ENCODE measurements around the gene CTSZ.
A peak's percentile ranks its signal among the peaks of the same experiment; 100 is the strongest.

The CTSZ gene

GRCh38 chr20:59032713-59033059, 25.6 kb upstream of the CTSZ start:
- in situ Hi-C loops (cut with MboI; ENCODE audit: low pct_unique_long_range_greater_than_20kb, low sequenced_read_pairs) = no loop called here
- no peak for DNase-seq

GRCh38 chr20:59032023-59032712, 25.1 kb upstream of the CTSZ start, which contains the start of gene ATP5F1E:
ATP5F1E (minus strand) TSS chr20:59032335; CDS start chr20:59032251, 84 bp downstream.
- peak; percentile 98 for DNase-seq
- in situ Hi-C loops (cut with MboI; ENCODE audit: low pct_unique_long_range_greater_than_20kb, low sequenced_read_pairs) = no loop called here

- no peak for DNase-seq
- in situ Hi-C loops (cut with MboI; ENCODE audit: low pct_unique_long_range_greater_than_20kb, low sequenced_read_pairs) = no loop called here
Observed at GRCh38 chr20:59031564-59032022, 24.5 kb upstream of the CTSZ start.

- in situ Hi-C loops (cut with MboI; ENCODE audit: low pct_unique_long_range_greater_than_20kb, low sequenced_read_pairs) = no loop called here
Observed at GRCh38 chr20:59030911-59031563, 24.0 kb upstream of the CTSZ start.

GRCh38 chr20:59028812-59029211, 21.8 kb upstream of the CTSZ start:
- DNase-seq = no peak
- in situ Hi-C loops (cut with MboI; ENCODE audit: low pct_unique_long_range_greater_than_20kb, low sequenced_read_pairs) = no loop called here

More at GRCh38 chr20:59030911-59031563, 24.0 kb upstream of the CTSZ start:
- peak; percentile 21 for DNase-seq

- DNase-seq = no peak
Observed at GRCh38 chr20:59027741-59028320, 20.8 kb upstream of the CTSZ start.

GRCh38 chr20:59026904-59027740, 20.1 kb upstream of the CTSZ start:
- in situ Hi-C loops (cut with MboI; ENCODE audit: low pct_unique_long_range_greater_than_20kb, low sequenced_read_pairs) = no loop called here

More at GRCh38 chr20:59027741-59028320, 20.8 kb upstream of the CTSZ start:
- in situ Hi-C loops (cut with MboI; ENCODE audit: low pct_unique_long_range_greater_than_20kb, low sequenced_read_pairs) = no loop called here

GRCh38 chr20:59025511-59025910, 18.5 kb upstream of the CTSZ start:
- DNase-seq = no peak
- in situ Hi-C loops (cut with MboI; ENCODE audit: low pct_unique_long_range_greater_than_20kb, low sequenced_read_pairs) = no loop called here

More at GRCh38 chr20:59026904-59027740, 20.1 kb upstream of the CTSZ start:
- DNase-seq = no peak

- DNase-seq = no peak
- in situ Hi-C loops (cut with MboI; ENCODE audit: low pct_unique_long_range_greater_than_20kb, low sequenced_read_pairs) = no loop called here
Observed at GRCh38 chr20:59025086-59025485, 18.0 kb upstream of the CTSZ start.

- in situ Hi-C loops (cut with MboI; ENCODE audit: low pct_unique_long_range_greater_than_20kb, low sequenced_read_pairs) = no loop called here
- no peak for DNase-seq
Observed at GRCh38 chr20:59024111-59024530, 17.1 kb upstream of the CTSZ start.

GRCh38 chr20:59023616-59024015, 16.6 kb upstream of the CTSZ start:
- in situ Hi-C loops (cut with MboI; ENCODE audit: low pct_unique_long_range_greater_than_20kb, low sequenced_read_pairs) = no loop called here
- no peak for DNase-seq

- in situ Hi-C loops (cut with MboI; ENCODE audit: low pct_unique_long_range_greater_than_20kb, low sequenced_read_pairs) = no loop called here
- DNase-seq = no peak
Observed at GRCh38 chr20:59022754-59023153, 15.7 kb upstream of the CTSZ start.

GRCh38 chr20:59020938-59021551, 14.0 kb upstream of the CTSZ start:
- no peak for DNase-seq
- in situ Hi-C loops (cut with MboI; ENCODE audit: low pct_unique_long_range_greater_than_20kb, low sequenced_read_pairs) = no loop called here

GRCh38 chr20:59019217-59019616, 12.2 kb upstream of the CTSZ start, which contains the start of gene TUBB1:
TUBB1 (plus strand) TSS chr20:59019429; CDS start chr20:59019523, 94 bp downstream.
- DNase-seq = no peak
- in situ Hi-C loops (cut with MboI; ENCODE audit: low pct_unique_long_range_greater_than_20kb, low sequenced_read_pairs) = no loop called here

- in situ Hi-C loops (cut with MboI; ENCODE audit: low pct_unique_long_range_greater_than_20kb, low sequenced_read_pairs) = no loop called here
- no peak for DNase-seq
Observed at GRCh38 chr20:59018817-59019216, 11.8 kb upstream of the CTSZ start.

- no peak for DNase-seq
- in situ Hi-C loops (cut with MboI; ENCODE audit: low pct_unique_long_range_greater_than_20kb, low sequenced_read_pairs) = no loop called here
Observed at GRCh38 chr20:59017493-59018231, 10.6 kb upstream of the CTSZ start.

GRCh38 chr20:59016795-59017492, 9.9 kb upstream of the CTSZ start:
- no peak for DNase-seq
- in situ Hi-C loops (cut with MboI; ENCODE audit: low pct_unique_long_range_greater_than_20kb, low sequenced_read_pairs) = no loop called here

Data from KBM-7 (cell line).